ENCODE measurements around the gene IFIT5.

Gene IFIT5

DNA sequence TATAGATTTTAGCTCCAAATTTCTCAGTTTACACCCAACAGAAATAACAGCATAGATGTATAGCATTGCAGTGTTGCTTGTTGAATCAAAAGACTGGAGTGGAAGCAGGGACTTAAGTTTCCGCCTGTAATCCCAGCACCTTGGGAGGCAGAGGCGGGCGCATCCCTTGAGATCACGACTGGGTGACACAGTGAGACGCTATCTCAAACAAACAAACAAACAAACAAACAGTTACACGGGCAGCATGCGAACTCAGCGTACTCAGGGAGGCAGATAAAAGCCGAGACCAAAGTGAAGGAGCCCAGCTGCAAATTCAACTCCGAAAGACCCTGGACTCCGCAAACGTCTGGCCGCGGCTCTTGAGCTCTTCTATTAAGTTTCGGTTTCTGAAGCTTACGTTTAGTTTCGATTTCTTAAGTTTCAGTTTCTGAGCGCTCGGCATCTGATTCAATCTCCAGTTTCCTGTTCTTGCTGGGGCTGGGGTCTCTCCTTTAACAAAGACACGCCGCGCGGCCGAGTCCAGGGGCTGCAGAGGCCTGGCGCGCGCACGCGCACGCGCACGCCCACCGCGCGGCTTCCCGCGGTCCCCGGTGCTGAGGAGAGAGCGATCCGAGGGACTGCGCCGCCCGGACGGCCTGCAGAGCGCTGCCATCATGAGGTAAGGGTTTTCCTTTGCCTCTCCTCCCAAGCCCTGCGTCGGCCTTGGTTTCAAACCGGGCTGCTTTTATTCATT is at the start of gene IFIT5:
TSS of gene IFIT5 (plus strand) at position 423 of the 733 bp plus-strand sequence. CDS start at position 654, 231 bp downstream.
- TF ChIP-seq, protein P1, sequence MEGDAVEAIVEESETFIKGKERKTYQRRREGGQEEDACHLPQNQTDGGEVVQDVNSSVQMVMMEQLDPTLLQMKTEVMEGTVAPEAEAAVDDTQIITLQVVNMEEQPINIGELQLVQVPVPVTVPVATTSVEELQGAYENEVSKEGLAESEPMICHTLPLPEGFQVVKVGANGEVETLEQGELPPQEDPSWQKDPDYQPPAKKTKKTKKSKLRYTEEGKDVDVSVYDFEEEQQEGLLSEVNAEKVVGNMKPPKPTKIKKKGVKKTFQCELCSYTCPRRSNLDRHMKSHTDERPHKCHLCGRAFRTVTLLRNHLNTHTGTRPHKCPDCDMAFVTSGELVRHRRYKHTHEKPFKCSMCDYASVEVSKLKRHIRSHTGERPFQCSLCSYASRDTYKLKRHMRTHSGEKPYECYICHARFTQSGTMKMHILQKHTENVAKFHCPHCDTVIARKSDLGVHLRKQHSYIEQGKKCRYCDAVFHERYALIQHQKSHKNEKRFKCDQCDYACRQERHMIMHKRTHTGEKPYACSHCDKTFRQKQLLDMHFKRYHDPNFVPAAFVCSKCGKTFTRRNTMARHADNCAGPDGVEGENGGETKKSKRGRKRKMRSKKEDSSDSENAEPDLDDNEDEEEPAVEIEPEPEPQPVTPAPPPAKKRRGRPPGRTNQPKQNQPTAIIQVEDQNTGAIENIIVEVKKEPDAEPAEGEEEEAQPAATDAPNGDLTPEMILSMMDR (IDR thresholded peaks at IDR 0.05; ENCODE audit: low read depth, low read length, missing control alignments): no peak
- H3K4me3 ChIP-seq (replicated peaks; ENCODE audit: low read depth, low read length): peak within 1 kb of the TSS; percentile 79
- DNase-seq (ENCODE audit: extremely low read depth, low read depth): no peak

DNA sequence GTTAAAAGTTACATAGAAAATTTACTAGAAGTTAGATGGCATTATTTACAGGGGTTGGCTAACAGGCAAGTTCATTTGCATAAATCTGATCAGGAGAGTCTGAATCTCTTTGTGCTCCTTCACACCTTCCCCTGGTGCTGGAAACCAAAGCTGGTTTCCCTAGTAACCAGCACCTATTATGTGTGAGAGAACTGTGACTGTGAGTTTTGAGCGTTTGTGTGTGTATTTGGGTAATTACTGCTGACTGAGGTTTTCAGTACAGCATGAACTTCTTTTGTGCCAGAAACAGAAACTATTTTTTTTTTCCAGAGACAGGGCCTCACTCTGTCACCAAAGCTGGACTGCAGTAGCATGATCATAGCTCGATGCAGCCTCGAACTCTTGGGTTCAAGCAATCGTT is 46.8 kb upstream of the IFIT5 start:
- TF ChIP-seq, protein P1 (IDR thresholded peaks at IDR 0.05; ENCODE audit: low read depth, low read length, missing control alignments): no peak
- no peak overlapping the region for H3K4me3 ChIP-seq (replicated peaks; ENCODE audit: low read depth, low read length)
- no peak for DNase-seq (ENCODE audit: extremely low read depth, low read depth)

DNA sequence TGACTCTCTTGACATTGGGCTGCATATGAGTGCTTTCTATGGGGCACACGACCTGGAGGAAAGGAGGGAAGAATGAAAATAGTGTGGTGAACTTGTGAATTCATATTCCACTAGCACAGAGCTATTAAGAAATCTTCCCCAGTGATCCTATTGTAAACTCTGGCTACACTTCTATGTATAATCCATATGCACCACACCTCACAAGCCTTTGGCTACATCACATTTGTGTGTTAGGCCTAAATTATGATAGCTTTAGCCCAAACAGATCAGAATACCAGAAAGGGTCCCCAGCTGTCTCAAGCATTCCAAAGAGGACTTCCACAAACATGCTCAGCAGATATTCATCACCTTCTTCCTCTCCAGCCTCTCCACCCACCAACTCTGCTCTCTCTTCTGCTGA is 46.2 kb upstream of the IFIT5 start:
- DNase-seq (ENCODE audit: extremely low read depth, low read depth): no peak
- TF ChIP-seq, protein P1 (IDR thresholded peaks at IDR 0.05; ENCODE audit: low read depth, low read length, missing control alignments): no peak
- H3K4me3 ChIP-seq (replicated peaks; ENCODE audit: low read depth, low read length): no peak overlapping the region

DNA sequence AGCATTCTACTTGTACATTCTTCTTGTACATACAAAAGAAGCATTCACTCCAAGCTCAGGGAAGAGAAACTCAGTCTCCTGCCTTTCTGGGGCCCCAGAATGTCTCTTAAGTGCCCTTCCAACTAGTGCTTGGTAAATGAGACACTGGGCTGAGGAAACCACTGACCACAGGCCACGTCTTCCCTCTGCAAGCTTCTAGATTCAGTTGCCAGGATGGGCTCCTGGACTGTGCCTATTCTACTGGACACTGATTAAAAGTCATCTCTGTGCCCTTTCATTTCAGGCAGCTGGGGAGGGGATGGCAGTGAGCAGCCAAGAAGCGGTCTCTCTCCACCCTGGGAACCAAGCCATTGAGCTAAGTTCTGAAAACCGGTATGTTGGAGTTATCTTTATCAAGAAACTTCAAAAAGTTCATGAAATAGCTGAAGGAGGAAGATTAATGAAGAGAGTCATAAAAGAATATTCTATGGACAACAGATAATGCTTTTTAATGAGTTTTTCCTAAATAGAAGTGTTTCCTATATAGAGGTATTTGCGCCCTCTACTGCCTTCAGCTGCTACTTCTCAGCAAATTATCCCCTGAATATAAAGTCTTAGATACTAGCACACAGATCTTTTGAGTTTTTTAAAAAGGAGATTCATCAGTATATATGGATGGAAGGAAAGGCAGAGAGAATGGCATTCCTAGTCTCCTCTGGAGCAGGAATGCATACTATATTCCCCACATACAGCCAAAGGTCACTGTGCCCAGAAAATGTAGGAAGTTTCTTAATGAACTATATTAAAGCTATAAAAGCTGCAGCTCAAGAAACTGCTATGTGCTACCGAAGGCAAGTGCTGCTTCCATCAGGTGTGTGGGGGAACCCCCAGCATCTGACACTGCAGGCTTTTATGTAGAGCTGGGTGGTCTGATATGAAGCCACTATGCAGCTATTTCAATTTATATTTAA is 44.9 kb upstream of the IFIT5 start:
- H3K4me3 ChIP-seq (replicated peaks; ENCODE audit: low read depth, low read length): no peak overlapping the region
- DNase-seq (ENCODE audit: extremely low read depth, low read depth): no peak
- TF ChIP-seq, protein P1 (IDR thresholded peaks at IDR 0.05; ENCODE audit: low read depth, low read length, missing control alignments): peak; percentile 51

DNA sequence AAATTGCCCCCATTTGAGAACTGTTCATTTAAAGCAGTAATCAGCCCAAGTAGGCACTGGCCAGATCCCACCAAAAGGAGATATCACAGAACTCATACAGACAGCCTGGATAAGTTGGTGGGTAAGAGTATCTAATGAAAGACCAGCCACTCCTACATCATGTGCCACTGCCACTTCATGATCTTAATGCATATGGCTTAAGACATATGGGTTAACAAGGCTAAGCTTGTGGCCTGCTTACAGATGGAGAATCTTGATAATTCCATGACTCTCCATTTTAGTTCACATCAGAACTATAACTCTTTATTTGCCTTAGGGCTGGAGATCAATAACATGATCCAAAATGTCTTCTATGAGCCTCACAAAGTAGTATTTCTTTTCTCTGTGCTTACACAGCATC is 43.3 kb upstream of the IFIT5 start:
- H3K4me3 ChIP-seq (replicated peaks; ENCODE audit: low read depth, low read length): no peak overlapping the region
- TF ChIP-seq, protein P1 (IDR thresholded peaks at IDR 0.05; ENCODE audit: low read depth, low read length, missing control alignments): no peak
- DNase-seq (ENCODE audit: extremely low read depth, low read depth): no peak

DNA sequence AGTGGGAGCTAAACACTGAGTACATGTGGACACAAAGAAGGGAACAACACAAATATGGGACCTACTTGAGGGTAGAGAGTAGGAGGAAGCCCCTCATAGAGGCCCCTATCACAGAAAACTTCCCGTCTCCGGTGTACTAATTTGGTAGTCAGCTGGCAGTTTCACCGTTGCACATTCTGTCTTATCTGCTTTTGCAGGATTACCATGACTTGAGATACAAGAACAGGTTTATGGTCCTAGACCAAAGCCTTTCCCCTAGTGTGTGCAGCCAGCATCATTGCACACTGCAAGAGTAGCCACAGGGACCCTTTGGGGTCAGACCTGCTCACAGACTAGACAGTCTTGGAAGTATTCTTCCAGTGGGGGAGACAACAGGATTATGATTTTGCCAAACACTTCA is 42.4 kb upstream of the IFIT5 start:
- TF ChIP-seq, protein P1 (IDR thresholded peaks at IDR 0.05; ENCODE audit: low read depth, low read length, missing control alignments): no peak
- DNase-seq (ENCODE audit: extremely low read depth, low read depth): no peak

More for the DNA sequence above, 42.4 kb upstream of the IFIT5 start:
- no peak overlapping the region for H3K4me3 ChIP-seq (replicated peaks; ENCODE audit: low read depth, low read length)

Data from HFF-Myc (cell line).